Inflammatory macrophage treated with lipopolysaccharide for 4 hours (primary cell): ENCODE results near the gene RPS3.
A peak's percentile ranks its signal among the peaks of the same experiment; 100 is the strongest.

ENCODE experiments used
- DNase-seq: peaks from one replicate; pipeline ENCODE4 v3.0.0-alpha.2; 2020

RPS3 gene

DNA sequence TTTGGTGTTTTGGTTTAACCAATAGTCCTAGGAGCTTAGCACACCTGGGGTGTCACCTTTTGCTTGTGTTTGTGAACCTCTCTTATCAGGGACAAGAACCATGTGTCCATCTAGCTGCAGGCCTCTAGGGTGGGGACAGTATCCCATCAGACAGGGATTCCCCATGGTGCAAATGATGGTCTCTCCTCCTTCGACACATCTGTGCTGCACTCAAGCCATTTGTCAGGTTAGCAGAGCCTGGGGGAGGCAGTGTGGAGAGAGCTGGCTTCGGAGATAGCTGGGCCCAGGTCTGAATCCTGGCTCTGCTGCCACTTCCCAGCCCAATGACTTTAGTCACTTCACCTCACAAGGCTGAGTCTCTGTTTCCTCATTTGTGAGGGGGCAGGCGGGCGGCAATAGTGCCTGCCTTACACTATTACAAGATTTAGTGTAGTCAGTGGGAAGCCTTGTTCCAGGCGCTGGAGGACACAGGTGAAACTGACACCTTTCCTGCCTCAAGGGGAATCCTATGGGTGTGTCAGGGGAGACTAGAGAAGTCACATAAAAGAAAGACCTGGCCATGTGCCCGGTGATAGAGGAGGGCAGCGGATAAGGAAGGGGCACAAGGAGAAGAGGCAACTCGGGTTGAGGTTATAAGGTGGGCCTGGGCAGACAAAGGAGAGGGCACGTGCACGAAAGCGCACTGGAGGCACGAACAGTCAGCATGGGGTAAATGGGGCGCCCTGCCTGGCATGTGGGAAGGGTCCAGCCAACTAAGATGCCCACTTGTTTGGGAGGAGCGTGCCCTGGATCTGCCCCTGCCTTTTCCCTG is 21.1 kb downstream of the RPS3 start:
- DNase-seq, result no peak

DNA sequence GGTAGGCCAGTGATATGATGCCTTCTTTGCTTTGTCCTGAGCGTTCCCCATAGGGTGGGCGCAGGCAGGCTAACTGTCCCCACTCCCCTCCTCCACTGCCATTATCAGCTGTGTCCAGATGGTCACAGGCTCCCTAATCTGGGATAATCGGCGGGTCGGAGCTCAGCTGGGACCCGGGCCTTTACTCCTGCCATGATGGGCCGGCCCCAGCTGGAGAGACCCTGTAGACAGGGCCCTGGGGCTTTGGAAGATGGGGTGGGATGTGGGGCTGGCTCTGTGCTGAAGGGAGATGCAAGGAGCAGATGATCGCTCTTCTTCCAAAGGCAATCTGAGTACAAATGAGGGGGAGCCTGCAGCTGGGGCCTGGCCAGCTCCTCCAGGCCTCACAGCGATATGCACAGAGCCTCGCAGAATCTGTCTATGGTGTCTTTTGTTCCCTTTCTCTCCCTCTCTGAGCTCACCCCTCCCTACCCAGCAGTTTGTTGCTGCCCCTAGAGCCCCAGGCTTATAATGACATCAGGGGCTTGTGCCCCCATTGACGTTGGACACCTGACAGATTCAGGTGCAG is 21.8 kb downstream of the RPS3 start:
- no peak for DNase-seq

DNA sequence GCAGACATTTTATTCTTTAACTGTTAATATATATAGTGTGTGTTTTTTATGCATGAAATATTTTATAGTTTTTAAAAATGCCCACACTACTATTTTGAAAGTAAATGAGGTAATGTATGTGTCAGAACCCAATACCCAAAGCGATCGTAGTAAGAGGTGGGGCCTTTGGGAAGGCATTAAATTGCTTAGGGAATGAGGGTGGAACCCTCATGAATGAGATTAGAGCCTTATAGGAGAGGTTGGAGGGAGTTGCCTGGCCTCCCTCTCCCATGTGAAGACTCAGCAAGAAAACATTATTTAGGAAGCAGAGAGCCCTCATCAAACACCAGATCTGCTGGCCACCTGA is 22.6 kb downstream of the RPS3 start:
- DNase-seq, result no peak

DNA sequence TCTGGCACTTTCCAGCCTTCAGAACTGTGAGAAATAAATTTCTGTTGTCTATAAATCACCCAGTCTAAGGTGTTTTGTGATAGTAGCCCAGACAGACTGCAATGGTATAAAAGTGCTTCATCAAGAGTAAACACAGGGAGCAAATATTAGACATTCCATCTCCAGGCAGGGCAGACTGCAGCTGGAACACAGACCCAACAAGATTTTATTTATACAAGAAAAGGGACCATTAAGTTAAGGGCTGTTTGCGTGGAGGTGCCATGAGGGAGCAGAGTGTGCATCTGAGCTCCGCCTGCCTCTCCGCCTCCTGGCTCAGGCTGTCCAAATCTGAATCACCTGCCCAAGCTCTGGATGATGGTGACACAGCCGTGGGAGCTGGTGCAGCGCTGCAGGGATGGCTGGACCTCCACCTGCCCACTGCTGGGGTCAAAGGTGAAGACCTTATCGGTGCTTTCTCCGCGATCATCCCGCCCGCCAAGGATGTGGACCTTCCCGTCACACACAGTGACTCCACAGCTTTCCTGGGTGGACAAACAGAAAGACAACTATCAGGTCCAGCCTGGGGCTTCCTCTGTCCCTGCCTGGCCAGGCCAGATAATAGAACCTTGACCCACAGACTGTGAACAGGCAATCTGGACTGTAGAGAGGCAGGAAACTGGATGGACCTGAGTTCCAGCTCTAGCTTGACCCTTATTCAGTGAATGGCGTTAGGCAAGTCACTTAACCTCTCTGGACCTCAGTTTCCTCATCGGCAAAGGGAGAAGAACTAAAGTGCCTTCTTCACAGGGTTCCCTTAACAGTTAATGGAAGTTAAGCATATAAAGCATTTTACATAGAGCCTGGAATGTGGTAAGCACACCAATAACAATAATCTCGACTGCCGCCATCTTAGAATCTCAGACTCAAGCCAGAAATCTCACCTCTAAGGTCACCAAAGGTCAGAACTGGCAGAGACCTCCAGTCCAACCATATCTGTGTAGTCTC is 23.2 kb downstream of the RPS3 start:
- no peak for DNase-seq

DNA sequence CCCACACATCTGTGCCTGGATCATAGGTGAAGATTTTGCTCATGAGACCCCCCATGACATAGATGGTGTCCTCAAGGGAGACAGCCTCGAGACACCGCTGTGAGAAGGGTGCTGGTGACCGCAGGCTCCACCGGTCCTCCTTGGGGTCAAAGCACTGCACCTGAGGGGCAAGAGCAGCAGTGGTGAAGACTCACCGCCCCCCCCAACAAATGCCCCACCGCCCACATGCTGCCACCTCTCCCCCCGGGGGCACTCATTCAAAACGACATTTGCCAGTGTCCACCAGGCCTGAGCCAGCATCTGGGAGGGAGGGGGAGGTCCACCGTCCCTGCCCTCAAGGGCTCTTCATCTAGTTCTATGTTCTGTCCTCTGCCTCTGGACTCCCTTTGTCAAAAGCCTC is 24.4 kb downstream of the RPS3 start:
- DNase-seq, result no peak

DNA sequence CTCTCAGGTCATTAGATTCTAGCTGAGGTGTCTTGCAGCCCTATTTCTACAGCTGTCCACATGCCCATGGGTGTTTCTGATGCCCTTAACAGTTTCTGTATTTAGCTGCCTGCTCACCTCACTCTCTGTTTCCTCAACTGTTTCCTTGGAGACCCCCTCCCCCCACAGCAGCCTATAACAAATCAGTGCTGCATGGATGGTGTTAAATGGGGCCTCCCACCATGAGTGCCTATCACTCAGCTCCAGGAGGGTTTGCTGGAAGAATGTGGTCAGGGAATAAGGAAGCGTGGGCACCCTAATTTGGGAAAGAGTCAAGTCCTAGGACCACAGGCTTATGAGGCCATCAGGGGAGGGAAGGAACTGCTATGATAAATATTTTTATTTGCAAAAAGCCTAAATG is 25.1 kb downstream of the RPS3 start:
- no peak for DNase-seq

DNA sequence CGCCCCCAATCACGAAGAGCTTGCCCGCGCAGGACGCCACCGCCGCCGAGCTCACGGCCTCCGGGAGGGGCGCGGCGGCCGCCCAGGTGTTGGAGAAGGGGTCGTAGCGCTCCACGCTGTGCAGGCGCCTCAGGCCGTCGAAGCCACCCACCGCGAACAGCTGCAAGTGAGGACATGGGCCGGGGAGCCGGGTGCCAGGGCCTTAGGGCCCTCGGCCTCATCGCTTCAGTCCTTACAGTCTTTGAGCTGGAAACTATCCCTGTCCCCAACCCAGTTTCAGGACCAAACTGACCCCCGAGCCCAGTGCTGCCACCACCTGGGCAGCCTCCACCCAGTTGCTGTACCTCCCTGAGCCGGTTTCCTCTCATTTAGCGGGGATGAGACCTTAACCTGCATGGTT is 26.1 kb downstream of the RPS3 start:
- DNase-seq, result no peak

DNA sequence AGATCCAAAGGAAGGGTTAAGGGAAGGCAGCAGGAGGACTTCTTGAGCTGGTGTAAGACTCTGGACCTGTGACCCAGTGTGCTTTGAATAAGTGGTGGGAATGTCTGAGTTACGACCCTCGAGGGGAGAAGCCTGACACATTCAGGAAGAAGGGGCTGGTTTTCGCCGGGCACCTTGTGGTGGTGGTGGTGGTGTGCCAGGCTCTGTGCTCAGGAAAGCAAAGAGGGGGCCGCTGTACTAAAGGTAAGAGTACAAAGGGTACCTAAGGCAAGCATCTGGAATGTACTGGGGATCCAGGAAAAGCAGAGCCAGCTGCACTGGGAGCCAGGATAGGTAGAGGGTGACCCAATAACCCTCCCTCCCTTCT is 27.4 kb downstream of the RPS3 start:
- no peak for DNase-seq

DNA sequence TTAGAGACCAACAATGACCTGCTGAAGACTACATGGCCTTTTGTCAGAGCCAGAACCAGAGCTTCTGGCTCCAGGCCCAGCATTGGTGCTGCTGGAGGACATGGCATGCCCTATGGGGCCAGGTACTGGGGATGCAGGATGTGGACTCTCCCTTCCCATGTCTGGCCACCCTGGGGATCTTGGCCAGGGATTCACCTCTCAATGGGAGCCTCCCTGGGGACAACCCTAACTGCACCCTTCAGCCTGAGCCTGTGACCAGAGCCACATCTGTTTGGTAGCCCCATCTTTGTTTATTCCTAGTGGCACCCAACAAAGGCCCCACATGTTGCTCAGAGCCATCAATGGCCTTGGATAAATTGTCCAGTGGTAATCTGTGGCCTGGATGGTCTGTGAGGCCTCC is 27.9 kb downstream of the RPS3 start:
- DNase-seq, result no peak

DNA sequence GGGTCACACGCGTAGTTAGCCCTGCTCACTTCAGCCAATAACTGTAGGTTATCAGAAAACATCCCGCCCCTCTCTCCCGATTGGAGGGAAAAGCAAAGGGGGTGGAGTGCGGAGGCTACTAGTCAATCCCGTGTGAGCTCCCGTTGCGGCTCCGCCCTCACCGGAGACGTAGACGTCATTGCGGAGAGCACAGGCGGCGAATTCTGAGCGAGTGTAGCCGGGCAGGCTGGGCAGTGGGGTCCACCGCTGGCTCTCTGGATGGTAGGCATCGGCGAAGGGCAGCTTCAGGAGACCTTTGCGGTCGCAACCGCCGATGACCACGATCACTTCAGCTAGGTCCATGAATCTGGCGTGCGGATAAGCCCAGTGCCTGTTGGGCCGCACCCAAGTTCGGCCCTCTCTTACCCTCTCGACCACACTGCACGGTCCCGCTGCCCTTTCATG is 29.0 kb downstream of the RPS3 start:
- peak; percentile 66 for DNase-seq

DNA sequence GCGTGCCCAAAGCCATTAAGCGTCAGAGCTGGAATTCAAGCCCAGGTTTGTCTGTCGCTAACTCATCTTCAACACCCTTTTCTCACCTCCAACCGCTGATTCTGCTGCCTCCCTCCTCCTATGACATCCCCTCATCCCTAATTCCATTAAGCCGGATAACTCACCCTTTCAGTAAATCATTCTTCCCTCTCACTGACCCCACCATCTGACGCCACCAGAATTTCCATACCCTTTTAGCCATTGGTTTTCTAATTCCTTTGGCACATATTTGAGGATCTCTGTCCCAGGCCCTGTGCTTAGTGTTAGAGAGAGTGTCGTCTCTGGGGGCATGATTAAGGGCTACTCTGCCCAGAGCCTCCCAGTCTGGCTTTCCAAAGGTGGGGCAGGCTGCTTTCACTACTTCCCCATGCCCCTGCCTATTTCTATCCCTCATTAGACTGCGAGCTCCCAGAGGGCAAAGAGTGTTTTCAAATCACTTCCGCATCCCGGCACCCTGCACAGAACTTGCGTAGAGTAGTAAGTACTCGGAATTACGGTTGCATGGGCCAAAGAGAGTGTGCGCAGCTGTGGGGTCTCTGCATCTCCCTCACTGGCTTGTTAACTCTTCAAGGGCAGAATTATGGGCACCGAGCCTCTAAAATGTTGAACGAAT is 29.8 kb downstream of the RPS3 start:
- DNase-seq, result no peak

DNA sequence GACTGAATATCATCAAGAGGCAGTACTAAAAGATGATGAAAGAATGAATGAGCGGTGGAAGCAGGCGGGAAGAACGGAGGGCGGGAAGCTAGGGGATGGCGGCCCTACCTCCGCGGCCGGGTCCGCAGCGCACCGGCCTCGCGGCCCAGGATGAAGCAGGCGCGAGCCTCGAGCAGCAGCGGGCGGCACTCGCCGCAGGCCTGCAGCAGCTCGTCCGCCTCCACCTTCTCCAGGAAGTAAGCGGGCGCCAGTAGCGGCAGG is 30.3 kb downstream of the RPS3 start:
- DNase-seq, result no peak

DNA sequence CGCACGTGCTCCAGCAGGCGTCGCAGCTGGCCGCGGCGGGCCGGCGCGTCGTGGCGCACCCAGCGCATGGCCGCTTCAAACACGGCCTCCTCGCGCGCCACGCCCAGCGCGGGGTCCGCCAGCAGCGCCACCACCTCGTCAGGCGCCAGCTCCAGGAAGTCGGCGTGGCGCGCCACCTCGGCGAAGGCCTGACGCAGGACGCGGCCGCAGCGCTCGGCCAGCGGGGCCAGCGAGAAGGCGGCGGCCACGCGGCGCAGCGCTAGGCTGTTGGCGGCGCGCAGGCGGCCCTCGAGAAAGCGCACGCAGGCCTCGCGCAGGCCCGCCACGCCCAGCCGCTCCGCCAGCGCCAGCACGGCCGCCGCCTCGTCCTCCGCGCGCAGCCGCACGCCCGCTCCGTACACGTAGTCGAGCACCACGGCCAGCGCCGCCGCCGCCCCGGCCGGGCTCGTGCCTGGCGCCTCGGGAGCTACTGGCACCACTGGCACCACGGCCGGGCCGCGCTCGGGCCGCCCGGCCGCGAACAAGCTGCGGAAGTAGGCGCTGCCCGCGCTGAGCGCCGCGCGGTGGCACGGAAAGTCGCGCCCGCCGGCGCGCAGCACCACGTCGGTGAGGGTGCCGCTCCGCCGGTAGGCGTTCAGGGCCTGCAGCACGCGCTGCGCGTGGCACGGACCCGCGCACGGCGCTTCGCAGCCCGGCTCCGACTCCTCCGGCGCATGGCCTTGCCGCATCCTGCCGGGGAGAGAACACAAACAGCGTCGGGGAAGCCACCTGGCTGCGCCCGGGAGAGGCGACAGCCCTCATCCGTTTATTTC is 30.8 kb downstream of the RPS3 start:
- peak; percentile 68 for DNase-seq

DNA sequence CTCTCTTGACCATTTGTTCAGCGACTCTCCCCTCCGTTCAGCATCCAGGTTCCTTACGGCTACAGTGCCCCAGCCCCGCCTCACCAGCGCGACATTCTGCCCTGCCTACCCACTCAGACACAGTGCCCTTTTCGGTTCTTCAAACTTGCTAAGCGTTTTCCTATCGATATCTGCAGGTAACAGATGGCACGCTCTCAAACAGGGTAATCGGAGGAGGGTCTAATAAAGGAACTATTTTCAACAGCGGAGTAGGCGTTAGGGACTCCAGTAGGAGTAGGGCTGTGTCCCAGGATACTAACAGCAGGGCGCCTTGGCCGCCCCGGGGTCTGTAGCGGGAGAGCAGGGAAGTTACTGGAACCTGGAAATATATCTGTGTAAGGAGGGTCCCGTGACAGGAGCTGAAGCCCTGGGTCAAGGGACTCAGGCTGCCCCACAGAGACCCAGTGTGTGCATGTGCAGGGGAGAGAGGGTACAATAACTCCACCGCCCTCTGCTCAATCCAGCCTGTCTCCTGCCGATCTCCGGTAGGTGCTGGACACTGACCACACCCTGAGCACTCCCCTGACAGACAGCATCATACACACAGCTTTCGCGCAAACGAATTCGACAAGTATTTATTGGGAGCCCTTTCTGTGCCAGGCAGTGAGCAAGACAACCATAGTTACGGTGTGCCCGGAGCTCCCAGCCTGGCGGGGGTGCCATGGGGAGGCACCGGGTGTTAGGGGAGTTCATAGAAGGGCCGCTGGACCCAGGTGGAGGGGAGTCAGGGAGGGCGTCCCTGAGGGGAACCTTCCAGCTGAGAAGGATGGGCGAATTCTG is 31.6 kb downstream of the RPS3 start:
- no peak for DNase-seq

DNA sequence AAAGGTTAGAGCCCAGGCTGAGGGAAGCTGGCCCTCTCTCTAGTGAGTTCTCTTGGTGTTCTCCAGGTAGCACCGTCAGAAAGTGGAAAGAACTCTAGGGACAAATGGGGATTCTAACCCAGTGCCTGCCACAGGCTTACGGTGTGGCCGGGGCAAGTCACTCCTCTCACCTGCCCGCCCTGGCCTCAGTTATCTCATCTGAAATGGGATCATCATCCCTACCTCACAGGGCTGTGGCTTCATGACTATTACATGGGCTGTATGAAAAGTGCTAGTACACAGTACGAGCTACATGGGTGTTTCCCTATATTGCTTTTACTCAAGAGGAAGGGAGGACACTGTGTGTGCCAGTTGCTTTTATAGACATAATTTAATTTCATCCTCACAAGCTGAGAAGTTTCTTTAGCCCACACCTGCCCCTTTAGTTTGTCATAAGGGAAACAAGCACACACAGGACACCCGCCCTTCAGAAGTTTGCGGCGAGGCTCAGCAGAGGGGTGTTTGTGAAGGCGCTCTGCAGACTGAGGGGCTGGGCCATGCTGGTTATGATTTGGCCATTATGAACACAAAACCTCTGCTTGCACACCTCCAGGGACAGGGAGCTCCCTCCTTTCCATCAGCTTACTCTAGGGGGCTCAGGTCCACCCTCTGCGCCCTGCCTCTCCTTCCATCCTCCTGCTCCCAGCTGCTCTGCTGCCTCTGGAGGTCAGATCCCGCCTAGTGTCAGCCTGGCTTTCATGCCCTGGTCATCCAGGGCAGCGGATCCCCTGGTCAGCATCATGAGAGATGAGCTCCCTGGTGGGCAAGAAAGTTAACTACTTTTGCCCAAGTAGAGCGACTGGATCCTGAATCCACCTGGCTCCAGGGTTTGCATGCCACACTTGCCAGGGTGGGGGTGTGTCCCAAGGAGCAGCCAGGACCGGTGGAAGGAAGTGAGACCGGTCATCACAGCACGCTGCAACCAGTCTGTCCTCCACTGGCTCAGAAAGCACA is 32.5 kb downstream of the RPS3 start:
- no peak for DNase-seq

DNA sequence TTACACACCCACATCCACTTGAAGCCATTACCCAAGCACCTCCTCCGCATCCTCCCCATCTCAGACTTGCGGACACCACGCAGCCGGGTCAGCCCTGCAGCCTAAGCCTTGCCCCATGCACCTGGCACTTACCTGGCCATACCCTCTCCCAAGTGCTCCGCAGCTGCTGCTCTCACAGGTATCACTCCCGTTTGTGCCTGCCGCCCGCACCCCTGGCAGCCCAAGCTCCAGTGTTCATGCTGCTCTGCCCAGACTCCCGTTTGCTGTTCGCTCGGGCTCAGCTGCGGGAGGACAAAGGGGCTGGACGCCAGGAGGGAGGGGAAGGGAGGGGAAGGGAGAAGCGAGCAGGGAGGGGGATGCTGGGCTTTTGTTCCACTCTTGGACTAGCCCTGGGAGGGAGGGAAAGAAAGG is 33.6 kb downstream of the RPS3 start, which contains the start of gene KLHL35:
Gene KLHL35 (minus strand): TSS at position 293 of the 411 bp plus-strand sequence. CDS start 2,574 bp downstream, outside the sequence.
- DNase-seq, result no peak

DNA sequence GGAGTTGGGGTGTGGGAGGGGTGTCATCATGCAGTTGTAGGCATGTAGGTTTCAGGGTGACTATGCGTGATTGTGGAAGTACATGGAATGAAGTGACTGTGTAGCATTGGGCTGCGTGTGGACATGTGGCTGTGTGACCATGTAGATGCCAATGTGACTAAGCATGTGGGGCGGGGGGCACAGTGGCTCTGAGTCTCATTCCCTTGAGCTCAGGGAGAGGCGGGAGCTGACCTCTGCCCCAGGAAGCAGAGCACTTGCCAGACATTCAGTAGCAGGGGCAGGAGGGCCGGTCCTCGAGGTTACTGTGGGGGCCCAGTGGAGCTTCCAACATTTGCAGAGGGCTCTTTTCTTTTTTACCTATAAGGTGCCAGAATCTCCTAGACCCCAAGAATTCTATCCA is 34.1 kb downstream of the RPS3 start:
- no peak for DNase-seq

DNA sequence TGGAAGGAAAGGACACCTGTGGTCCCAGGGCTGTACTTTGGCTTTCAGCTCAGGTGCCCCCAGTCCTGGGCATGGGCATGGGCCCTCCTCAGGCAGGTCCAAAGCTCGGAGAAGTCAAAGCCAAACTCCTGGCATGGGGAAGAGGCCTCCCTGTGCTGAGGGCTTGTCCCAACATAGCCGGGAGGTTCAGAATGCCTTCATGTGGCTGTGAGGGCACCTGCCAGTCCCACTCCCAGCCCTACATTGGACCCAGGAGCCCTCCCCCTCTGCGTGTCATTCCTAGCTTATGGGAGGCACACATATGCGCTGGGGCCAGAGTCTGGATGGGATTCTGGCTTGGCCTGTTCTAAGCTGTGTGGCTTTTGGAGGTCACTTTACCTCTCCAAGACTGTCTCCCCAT is 34.7 kb downstream of the RPS3 start:
- no peak for DNase-seq

DNA sequence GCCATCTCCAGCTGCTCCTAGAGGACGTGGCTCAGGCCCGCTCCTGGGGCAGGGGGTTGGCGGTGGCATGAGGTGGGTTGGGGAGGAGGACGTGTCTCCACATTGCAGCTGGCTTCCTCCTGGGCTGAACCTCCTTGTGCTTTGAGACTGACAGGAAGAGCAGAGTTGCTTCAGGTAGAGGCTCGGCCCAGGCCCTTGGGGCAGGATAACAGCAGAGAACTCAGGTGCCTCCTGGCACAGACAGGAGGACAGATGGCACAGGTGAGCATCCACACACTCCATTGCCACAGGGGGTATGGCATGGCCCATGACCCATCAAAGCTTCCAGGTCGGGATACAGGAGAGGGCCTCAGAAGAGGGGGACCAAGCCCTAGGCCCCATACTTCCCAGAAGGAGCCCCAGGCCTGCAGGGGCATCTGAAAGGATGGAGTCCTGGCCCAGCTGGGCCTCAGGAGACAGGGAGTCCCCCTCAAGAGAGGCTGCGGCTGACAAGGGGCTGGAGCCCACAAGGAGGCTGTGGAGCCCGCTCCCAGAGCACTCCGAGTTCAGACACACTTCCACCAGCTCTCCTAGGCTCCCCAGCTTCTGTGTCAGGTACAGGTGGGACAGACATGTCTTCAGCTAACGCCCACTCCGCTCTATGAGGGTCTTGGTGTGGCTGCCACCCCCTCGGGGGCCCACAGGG is 35.7 kb downstream of the RPS3 start:
- DNase-seq, result no peak

DNA sequence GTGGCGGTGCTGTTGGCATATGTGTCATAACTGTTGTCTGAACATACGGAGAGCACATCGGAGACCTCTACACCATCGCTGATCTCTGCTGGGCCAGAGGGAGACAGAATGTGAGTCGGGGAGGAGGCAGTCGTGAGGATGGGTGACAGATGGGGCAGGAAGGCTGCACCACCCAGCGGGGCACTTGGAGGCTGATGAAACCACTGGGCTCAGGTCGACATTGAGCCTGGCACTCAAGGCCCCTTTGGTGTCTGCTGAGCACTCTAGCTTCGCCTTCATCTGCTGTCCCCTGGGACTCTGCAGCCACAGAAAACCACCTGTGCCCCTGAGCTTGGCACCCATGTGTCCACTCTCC is 36.2 kb downstream of the RPS3 start:
- DNase-seq, result no peak
